HCT116 (cell line): ENCODE data around the gene DMBT1. TPM values are rescaled to one million over a fixed set of nuclear protein-coding genes. Genes with fewer than 3 reads are reported as not detected.

ENCODE experiments used
- ATAC-seq: fragments of 200-7000 bp; cut with Tn5 transposase; 2 replicates; pipeline ENCODE4 v1.9.1; 2020; ENCODE audit warnings: mild to moderate bottlenecking, moderate library complexity
- BruUV-seq: library from RNA; stranded (reverse); fragments of 400-500 nt; replicated peaks from 2 replicates; lab custom pipeline; 2021; lab: Mats Ljungman, UMichigan
- CTCF ChIA-PET: fragments of 300-600 bp; sonication (Branson Sonifier 250); formaldehyde crosslinking; loops from one replicate; lab custom pipeline; 2021; ENCODE audit warnings: antibody characterized with exemption; lab: Charles Lee
- POLR2A ChIA-PET: fragments of 300-600, 350-600 bp; sonication (Branson Sonifier 250); formaldehyde crosslinking; loops from one replicate; lab custom pipeline; 2021; ENCODE audit warnings: antibody characterized with exemption; lab: Charles Lee
- RAD21 ChIA-PET, 2 experiments: fragments of 300-600 bp; sonication (Branson Sonifier 250); formaldehyde crosslinking; loops; one replicate each; lab custom pipeline; 2023; ENCODE audit warnings: low total read pairs in 2 of 2; ENCODE audit not compliant: uncharacterized antibody in 2 of 2, unreplicated experiment in 2 of 2, low non-redundant PET in 1 of 2; lab: Charles Lee
- DNase-seq: peaks from one replicate; pipeline ENCODE4 v3.0.0-alpha.2; 2010; ENCODE audit warnings: low read depth, low spot score
- H2AFZ ChIP-seq: fragments of 200-600 bp; shearing (Covaris generic), sonication (generic); 2 replicates; pipeline ENCODE4 v1.6.1; 2017; ENCODE audit warnings: low read depth, mixed run types, mixed read lengths, antibody characterized with exemption, low read length; ENCODE audit not compliant: poor library complexity, severe bottlenecking
- H3K27ac ChIP-seq: 2 replicates; pipeline ENCODE4 v1.5.1; 2012; ENCODE audit warnings: low read depth, low read length
- H3K27me3 ChIP-seq: fragments of 200-600 bp; sonication (generic); 2 replicates; pipeline ENCODE4 v1.6.1; 2016; ENCODE audit warnings: mixed run types, low read length, mixed read lengths; ENCODE audit not compliant: insufficient read depth
- H3K36me3 ChIP-seq, 2 experiments: fragments of 200-500 bp in 1 of 2; fragments of 200-600 bp in 1 of 2; sonication (Bioruptor generic) in 1 of 2; sonication (generic) in 1 of 2; 2 replicates each; pipeline versions ENCODE4 v1.5.1 to v1.6.1; 2014 to 2016; ENCODE audit warnings: low read length in 2 of 2, inconsistent platforms in 1 of 2, mixed read lengths in 1 of 2, mixed run types in 1 of 2; ENCODE audit not compliant: insufficient read depth in 2 of 2, control insufficient read depth in 1 of 2
- H3K4me1 ChIP-seq, 2 experiments: fragments of 200-600 bp in 1 of 2; sonication (generic) in 1 of 2; 2 replicates each; pipeline versions ENCODE4 v1.5.1 to v1.6.1; 2012 to 2017; ENCODE audit warnings: low read length in 2 of 2, inconsistent platforms in 1 of 2, mild to moderate bottlenecking in 1 of 2, mixed read lengths in 1 of 2, mixed run types in 1 of 2, moderate library complexity in 1 of 2; ENCODE audit not compliant: insufficient read depth in 2 of 2, control insufficient read depth in 1 of 2
- H3K4me2 ChIP-seq: fragments of 200-600 bp; sonication (generic); 2 replicates; pipeline ENCODE4 v1.6.1; 2017; ENCODE audit warnings: mixed run types, low read length, mixed read lengths
- H3K4me3 ChIP-seq, 2 experiments: fragments of 200-600 bp in 1 of 2; sonication (generic) in 1 of 2; replicated peaks in 1 of 2; 2 replicates each; pipeline ENCODE4 v1.5.1; 2011 to 2016; ENCODE audit warnings: low read length in 2 of 2, control low read depth in 1 of 2, low read depth in 1 of 2, mild to moderate bottlenecking in 1 of 2, mixed read lengths in 1 of 2, mixed run types in 1 of 2
- H3K79me2 ChIP-seq: fragments of 200-600 bp; sonication (generic); 2 replicates; pipeline ENCODE4 v1.6.1; 2017; ENCODE audit warnings: mild to moderate bottlenecking, mixed run types, low read length, moderate library complexity, mixed read lengths; ENCODE audit not compliant: insufficient read depth
- H3K9ac ChIP-seq: fragments of 200-600 bp; sonication (generic); 2 replicates; pipeline ENCODE4 v1.6.1; 2016; ENCODE audit warnings: low read length, mixed read lengths
- H3K9me2 ChIP-seq: fragments of 200-600 bp; sonication (generic), shearing (Covaris generic); 2 replicates; pipeline ENCODE4 v1.6.1; 2017; ENCODE audit warnings: mixed run types, mild to moderate bottlenecking, moderate library complexity; ENCODE audit not compliant: insufficient read depth
- H3K9me3 ChIP-seq, 2 experiments: fragments of 200-500 bp in 1 of 2; fragments of 200-600 bp in 1 of 2; sonication (Bioruptor generic) in 1 of 2; sonication (generic) in 1 of 2; 2 replicates each; pipeline ENCODE4 v1.6.1; 2014 to 2017; ENCODE audit warnings: low read length in 2 of 2, mixed read lengths in 2 of 2, inconsistent platforms in 1 of 2, low read depth in 1 of 2, mild to moderate bottlenecking in 1 of 2, mixed run types in 1 of 2, moderate library complexity in 1 of 2; ENCODE audit not compliant: control insufficient read depth in 1 of 2, insufficient read depth in 1 of 2
- H4K20me1 ChIP-seq: fragments of 200-600 bp; sonication (generic), shearing (Covaris generic); 2 replicates; pipeline ENCODE4 v1.6.1; 2017; ENCODE audit warnings: mixed run types, mild to moderate bottlenecking, moderate library complexity; ENCODE audit not compliant: insufficient read depth
- CBX3 ChIP-seq: IDR thresholded peaks from 2 replicates; pipeline ENCODE4 v1.6.1; 2012; ENCODE audit warnings: low read depth
- EGR1 ChIP-seq: IDR thresholded peaks from 2 replicates; pipeline ENCODE4 v1.6.1; 2012; ENCODE audit warnings: low read depth
- SRF ChIP-seq: IDR thresholded peaks from 2 replicates; pipeline ENCODE4 v1.6.1; 2012; ENCODE audit warnings: low read depth
- TCF7L2 ChIP-seq: IDR thresholded peaks from 2 replicates; pipeline ENCODE4 v1.7.0; 2011; ENCODE audit warnings: borderline replicate concordance, inconsistent platforms; ENCODE audit not compliant: insufficient read depth, insufficient read length; ENCODE audit errors: extremely low read depth
- intact Hi-C: fragments of 100-400 bp; cut with micrococcal nuclease; formaldehyde crosslinking; loops from 2 replicates; pipeline ENCODE4 v1.10.0; 2022
- total RNA-seq: library from RNA; stranded (reverse); gene quantifications from one replicate; pipeline ENCODE4 v1.2.1, GENCODE V29; 2021; ENCODE audit not compliant: unreplicated experiment
- TF ChIP-seq, protein P1 (sequence below): IDR thresholded peaks from 2 replicates; pipeline ENCODE4 v1.6.1; 2011; ENCODE audit warnings: mild to moderate bottlenecking, low read length, moderate library complexity; ENCODE audit not compliant: insufficient replicate concordance; ENCODE audit errors: extremely low read depth
- TF ChIP-seq, protein P2 (sequence below): IDR thresholded peaks from 2 replicates; pipeline ENCODE4 v1.6.1; 2012; ENCODE audit warnings: low read depth
- TF ChIP-seq, protein P3 (sequence below), 3 experiments: fragments of 200-600 bp in 1 of 3; sonication (generic) in 1 of 3; IDR thresholded peaks in 2 of 3; conservative IDR thresholded peaks in 1 of 3; 2 replicates each; pipeline ENCODE4 v1.5.1; 2012 to 2017; ENCODE audit warnings: low read depth in 2 of 3, low read length in 2 of 3, antibody characterized with exemption in 1 of 3, borderline replicate concordance in 1 of 3, control low read depth in 1 of 3, mild to moderate bottlenecking in 1 of 3, mixed read lengths in 1 of 3, mixed run types in 1 of 3, moderate library complexity in 1 of 3; ENCODE audit not compliant: insufficient read depth in 1 of 3

The DMBT1 gene
- total RNA-seq, 1 experiment from 2014 or later, result 0.17 TPM

DNA sequence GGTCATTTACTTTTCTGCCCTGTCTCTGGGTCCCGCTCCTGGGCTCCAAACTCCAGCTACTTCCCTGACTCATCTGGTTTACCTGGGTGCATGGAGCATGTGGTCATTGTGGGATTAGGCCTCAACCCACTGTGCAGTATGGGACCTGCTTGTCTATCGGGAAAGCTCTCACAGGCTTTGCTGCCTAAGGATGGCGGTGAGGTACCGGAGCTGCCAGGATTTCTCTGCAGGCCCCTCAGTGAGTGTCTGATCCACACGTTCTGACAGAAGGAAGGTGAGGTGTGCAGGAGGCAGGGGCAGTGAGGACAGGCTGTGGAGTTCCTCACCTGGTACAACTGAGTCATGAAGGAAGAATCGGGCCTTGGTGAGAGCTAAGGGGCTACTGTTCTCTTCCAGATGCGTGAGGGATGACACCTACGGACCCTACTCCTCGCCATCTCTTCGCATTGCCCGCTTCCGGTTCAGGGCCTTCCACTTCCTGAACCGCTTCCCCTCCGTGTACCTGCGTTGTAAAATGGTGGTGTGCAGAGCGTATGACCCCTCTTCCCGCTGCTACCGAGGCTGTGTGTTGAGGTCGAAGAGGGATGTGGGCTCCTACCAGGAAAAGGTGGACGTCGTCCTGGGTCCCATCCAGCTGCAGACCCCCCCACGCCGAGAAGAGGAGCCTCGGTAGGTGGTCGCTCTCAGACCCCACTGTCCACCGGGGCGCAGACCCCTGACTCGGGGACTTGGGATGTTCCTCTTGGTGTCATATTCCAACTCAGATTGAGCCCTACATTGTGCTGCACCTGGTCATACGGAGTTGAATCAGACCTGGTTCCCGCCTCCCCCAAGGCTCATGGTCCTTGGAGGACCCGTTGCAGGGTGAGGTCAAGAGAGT is 82.4 kb downstream of the DMBT1 start:
- no peaks in the 10 kb centered on the region for H3K4me1 ChIP-seq
- H3K36me3 ChIP-seq, result no peaks in the 10 kb centered on the region
- ChIA-PET POLR2A (no interaction called here), RAD21 (no interaction called here), CTCF (no interaction called here)
- H3K4me2 ChIP-seq, result no peak overlapping the region
- H3K27me3 ChIP-seq, result peaks cover 38% of the 10 kb centered on the region; the same call in 1 of the 2 replicates
- no peak overlapping the region for H3K4me3 ChIP-seq
- ATAC-seq (no peak), DNase-seq (no peak)
- H3K27ac ChIP-seq, result no peak overlapping the region
- H3K79me2 ChIP-seq, result no peaks in the 10 kb centered on the region
- intact Hi-C loops, result no loop called here
- no peaks in the 10 kb centered on the region for H4K20me1 ChIP-seq
- no peaks in the 10 kb centered on the region for H3K9me2 ChIP-seq
- TF ChIP-seq, protein P1, sequence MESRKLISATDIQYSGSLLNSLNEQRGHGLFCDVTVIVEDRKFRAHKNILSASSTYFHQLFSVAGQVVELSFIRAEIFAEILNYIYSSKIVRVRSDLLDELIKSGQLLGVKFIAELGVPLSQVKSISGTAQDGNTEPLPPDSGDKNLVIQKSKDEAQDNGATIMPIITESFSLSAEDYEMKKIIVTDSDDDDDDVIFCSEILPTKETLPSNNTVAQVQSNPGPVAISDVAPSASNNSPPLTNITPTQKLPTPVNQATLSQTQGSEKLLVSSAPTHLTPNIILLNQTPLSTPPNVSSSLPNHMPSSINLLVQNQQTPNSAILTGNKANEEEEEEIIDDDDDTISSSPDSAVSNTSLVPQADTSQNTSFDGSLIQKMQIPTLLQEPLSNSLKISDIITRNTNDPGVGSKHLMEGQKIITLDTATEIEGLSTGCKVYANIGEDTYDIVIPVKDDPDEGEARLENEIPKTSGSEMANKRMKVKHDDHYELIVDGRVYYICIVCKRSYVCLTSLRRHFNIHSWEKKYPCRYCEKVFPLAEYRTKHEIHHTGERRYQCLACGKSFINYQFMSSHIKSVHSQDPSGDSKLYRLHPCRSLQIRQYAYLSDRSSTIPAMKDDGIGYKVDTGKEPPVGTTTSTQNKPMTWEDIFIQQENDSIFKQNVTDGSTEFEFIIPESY, result no peak
- TF ChIP-seq EGR1, result no peak
- TF ChIP-seq, protein P2, sequence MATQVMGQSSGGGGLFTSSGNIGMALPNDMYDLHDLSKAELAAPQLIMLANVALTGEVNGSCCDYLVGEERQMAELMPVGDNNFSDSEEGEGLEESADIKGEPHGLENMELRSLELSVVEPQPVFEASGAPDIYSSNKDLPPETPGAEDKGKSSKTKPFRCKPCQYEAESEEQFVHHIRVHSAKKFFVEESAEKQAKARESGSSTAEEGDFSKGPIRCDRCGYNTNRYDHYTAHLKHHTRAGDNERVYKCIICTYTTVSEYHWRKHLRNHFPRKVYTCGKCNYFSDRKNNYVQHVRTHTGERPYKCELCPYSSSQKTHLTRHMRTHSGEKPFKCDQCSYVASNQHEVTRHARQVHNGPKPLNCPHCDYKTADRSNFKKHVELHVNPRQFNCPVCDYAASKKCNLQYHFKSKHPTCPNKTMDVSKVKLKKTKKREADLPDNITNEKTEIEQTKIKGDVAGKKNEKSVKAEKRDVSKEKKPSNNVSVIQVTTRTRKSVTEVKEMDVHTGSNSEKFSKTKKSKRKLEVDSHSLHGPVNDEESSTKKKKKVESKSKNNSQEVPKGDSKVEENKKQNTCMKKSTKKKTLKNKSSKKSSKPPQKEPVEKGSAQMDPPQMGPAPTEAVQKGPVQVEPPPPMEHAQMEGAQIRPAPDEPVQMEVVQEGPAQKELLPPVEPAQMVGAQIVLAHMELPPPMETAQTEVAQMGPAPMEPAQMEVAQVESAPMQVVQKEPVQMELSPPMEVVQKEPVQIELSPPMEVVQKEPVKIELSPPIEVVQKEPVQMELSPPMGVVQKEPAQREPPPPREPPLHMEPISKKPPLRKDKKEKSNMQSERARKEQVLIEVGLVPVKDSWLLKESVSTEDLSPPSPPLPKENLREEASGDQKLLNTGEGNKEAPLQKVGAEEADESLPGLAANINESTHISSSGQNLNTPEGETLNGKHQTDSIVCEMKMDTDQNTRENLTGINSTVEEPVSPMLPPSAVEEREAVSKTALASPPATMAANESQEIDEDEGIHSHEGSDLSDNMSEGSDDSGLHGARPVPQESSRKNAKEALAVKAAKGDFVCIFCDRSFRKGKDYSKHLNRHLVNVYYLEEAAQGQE, result no peak
- TF ChIP-seq TCF7L2, result no peak
- TF ChIP-seq CBX3, result no peak
- TF ChIP-seq, protein P3, sequence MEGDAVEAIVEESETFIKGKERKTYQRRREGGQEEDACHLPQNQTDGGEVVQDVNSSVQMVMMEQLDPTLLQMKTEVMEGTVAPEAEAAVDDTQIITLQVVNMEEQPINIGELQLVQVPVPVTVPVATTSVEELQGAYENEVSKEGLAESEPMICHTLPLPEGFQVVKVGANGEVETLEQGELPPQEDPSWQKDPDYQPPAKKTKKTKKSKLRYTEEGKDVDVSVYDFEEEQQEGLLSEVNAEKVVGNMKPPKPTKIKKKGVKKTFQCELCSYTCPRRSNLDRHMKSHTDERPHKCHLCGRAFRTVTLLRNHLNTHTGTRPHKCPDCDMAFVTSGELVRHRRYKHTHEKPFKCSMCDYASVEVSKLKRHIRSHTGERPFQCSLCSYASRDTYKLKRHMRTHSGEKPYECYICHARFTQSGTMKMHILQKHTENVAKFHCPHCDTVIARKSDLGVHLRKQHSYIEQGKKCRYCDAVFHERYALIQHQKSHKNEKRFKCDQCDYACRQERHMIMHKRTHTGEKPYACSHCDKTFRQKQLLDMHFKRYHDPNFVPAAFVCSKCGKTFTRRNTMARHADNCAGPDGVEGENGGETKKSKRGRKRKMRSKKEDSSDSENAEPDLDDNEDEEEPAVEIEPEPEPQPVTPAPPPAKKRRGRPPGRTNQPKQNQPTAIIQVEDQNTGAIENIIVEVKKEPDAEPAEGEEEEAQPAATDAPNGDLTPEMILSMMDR (IDR thresholded peaks at IDR 0.05 in 2 of 3, conservative IDR thresholded peaks at IDR 0.05 in 1 of 3; ENCODE audit: borderline replicate concordance in 1 of 3, insufficient read depth in 1 of 3, low read depth in 2 of 3, low read length in 2 of 3), result no peak
- TF ChIP-seq SRF, result no peak
- H3K9me3 ChIP-seq, result no peaks in the 10 kb centered on the region
- H2AFZ ChIP-seq, result no peak overlapping the region
- H3K9ac ChIP-seq, result no peak overlapping the region
- no TSS peak for BruUV-seq
